HL-60/S4 (cell line): Measurements from ENCODE around the gene PSPN.
"Not testable (repeated sequence)": the region's sequence is repeated elsewhere in the genome, so short reads cannot be mapped to it uniquely, and the experiment has no call there.

Source experiments
- in situ Hi-C: fragments of 300-500 bp; cut with MboI; formaldehyde crosslinking; loops from 2 replicates; pipeline ENCODE4 v1.14.3; 2022; ENCODE audit warnings: low sequenced_read_pairs

PSPN gene

DNA sequence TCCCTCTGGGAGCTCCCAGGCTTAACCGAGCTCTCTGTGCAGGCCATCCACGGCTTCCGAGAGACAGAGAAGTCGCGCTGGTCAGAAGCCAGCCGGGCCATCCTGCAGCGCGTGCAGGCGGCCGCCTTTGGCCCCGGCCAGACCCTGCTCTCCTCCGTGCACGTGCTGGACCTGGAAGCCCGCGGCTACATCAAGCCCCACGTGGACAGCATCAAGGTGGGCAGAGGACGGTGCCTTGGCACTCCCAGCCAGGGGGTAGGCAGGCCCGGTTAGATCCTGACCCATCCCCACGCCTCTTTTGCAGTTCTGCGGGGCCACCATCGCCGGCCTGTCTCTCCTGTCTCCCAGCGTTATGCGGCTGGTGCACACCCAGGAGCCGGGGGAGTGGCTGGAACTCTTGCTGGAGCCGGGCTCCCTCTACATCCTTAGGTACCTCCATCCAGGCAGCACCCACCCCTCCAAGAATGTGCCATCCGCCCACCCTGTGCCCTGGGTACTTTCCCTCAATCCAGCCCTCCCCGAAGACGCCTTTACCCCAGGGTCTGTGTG, 1.5 kb downstream of the PSPN start:
- in situ Hi-C loops = no loop called here

DNA sequence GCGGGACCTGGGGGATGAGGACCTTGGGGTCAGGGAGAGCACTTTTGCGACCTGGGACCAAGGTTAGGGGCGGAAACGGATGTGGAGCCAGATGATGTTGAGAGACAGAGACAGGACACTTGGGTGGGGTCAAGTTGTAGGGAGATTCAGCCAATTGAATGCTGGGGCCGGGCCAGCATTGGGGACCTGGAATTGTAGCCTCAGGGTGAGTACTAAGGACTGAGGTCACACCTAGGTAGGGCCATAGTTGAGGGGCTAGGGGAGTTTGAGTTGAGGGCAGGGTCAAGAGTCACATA, 2.0 kb downstream of the PSPN start:
- in situ Hi-C loops = no loop called here

DNA sequence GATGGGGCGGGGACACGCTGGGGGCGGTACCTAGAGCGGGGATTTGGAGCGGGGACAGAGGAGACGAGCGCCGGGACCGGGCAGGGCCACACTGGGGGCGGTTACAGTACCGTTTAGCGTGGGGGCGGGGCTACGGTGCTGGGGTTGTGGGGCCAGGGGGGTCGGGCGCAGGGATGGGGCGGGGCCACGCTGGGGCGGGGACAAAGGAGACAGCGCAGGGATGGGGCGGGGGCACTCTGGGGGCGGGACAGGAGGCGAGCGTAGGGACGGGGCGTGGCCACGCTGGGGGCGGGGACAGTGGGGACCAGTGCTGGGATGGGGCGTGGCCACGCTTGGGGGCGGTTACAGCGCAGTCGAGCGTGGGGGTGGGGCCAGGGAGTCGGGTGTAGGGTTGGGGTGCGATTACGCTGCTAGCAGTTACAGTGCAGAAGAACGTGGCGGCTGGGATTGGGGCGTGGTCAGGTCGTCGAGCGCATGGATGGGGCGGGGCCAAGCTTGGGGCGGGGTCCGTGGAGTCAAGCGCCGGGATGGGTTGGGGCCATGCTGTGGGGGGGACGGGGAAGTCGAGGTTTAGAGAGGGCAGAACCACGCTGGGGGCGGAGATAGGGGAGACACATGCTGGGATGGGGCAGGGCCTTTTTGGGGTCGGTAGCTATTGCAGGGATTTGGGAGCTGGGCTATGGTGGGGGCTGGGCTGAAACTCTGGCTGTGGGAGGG, 2.5 kb downstream of the PSPN start:
- in situ Hi-C loops = no loop called here

DNA sequence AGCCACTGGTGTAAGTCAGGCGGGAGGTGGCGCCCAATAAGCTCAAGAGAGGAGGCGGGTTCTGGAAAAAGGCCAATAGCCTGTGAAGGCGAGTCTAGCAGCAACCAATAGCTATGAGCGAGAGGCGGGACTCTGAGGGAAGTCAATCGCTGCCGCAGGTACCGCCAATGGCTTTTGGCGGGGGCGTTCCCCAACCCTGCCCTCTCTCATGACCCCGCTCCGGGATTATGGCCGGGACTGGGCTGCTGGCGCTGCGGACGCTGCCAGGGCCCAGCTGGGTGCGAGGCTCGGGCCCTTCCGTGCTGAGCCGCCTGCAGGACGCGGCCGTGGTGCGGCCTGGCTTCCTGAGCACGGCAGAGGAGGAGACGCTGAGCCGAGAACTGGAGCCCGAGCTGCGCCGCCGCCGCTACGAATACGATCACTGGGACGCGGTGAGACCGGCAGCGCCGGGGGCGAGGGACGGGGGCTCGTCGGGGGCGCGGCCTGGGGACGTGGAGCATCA, 3.1 kb downstream of the PSPN start, which contains the start of gene ALKBH7:
Gene ALKBH7 (plus strand): TSS at position 201 of the 502 bp plus-strand sequence. CDS start 27 bp downstream, at position 228.
- in situ Hi-C loops = no loop called here

DNA sequence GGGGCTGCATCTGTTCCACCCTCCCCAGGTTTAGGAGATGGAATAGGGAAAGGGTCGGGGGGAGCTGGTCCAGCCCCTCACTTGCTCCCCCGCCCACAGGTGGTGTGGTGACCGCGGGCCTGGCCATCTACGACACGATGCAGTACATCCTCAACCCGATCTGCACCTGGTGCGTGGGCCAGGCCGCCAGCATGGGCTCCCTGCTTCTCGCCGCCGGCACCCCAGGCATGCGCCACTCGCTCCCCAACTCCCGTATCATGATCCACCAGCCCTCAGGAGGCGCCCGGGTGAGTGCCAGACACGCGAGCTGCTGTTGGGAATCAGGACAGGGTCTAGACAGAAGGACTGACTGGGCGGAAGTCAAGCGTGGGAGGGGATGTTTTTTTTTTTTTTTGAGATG, 11.4 kb downstream of the PSPN start:
- in situ Hi-C loops = no loop called here

DNA sequence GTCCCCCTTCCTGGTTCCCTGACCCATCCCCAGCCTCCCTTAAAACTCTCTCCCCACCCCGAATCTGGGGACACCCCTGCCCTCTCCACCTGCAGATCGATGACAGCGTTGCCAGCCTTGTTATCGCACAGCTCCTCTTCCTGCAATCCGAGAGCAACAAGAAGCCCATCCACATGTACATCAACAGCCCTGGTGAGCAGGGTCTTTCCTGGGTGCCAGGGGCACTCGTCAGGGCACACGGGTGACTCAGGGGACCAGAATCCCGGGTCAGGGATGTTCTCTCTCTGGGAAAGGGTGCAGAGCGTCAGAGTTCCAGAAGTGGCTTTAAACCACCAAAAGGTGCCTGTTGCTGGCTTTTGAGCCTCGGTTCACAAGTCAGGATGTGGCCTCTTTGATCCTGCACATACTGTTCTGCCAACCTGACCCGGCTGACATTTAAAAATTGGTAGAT, 13.4 kb downstream of the PSPN start:
- in situ Hi-C loops = no loop called here

DNA sequence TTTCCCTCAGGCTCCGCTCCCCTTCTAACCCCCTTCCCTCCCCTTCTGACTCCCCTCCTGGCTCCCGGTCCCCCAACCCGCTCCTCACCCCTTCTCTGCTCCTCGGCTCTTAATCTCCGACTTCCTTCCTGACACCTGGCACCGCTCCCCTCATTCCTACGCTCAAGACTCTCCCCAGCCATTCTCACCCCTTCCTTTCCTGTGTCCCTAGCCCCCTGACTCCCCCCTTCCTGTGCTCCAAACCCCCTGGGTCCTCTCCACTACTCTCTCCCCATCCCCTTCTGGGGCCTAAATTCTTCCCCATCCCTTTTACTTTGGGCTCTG, 13.7 kb downstream of the PSPN start:
- in situ Hi-C loops = no loop called here

DNA sequence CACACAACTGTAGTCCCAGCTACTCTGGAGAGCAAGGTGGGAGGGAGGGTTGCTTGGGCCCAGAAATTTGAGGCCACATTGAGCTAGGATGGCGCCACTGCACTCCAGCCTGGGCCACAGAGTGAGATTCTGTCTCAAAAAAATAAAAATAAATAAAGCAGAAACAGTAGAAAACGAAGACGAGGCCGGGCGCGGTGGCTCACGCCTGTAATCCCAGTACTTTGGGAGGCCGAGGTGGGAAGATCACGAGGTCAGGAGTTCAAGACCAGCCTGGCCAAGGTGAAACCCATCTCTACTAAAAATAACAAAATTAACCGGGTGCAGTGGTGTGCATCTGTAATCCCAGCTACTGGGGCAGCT, 14.9 kb downstream of the PSPN start:
- in situ Hi-C loops = not testable (repeated sequence)

DNA sequence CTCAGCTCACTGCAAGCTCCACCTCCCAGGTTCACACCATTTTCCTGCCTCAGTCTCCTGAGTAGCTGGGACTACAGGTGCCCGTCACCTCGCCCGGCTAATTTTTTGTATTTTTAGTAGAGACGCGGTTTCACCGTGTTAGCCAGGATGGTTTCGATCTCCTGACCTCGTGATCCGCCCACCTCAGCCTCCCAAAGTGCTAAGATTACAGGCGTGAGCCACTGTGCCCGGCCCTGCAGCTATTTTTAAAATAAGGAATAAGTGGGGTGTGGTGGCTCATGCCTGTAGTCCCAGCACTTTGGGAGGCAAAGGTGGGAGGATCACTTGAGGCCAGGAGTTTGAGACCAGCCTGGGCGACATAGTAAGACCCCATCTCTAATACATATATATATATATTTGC, 15.3 kb downstream of the PSPN start:
- in situ Hi-C loops = not testable (repeated sequence)

DNA sequence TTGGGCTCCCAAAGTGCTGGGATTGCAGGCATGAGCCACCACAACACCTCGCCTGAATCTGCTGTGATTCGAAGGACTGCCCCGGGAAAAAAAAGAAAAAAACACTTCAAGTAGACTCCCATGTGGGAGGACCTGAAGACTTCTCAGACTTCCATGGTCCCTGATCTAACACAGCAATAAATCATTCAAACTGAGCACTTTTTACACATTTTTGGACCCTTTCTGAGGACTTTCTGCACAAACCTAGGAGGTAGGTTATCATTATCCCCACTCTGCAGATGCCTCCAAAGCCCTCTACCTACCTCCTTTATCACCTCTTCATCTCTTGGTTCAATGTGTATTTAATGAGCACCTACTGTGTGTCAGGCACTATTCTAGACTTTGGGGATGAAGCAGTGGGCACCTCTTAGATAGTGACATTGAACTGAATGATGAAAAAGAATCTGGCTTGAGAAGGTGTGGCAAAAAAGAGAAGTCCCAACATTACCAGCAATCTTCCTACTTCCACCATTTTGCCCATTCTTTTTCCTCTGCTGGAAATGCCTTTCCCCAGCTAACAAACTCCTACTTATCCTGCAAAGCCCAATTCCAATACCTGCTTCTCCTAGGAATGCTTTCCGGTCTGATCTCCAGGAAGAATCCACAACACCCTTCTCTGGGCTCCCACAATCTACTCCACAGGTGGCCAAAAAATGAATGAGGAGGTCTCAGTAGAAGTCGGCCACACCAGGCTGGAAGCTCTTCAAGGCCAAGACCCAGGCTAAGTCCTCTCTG, 16.0 kb downstream of the PSPN start:
- in situ Hi-C loops = no loop called here

DNA sequence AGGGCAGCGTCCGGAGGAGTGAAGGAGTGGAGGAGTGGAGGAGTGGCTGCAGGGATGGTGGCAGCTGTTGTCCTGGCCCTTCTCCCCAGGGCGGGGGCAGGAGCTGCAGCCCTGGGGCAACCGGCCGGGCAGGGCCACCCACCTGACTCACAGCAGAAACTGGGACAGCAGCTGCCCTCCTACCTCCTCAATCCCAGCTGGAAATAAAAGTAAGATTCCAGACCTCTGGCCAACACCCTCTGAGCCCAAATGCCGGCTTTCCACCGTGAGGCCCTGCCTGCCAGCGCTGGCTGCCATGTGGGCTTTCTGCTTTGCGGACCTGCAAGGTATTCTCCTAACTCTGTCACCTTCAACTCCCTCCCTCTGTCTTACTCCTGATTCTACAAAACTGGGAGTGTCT, 17.7 kb downstream of the PSPN start:
- in situ Hi-C loops = no loop called here

DNA sequence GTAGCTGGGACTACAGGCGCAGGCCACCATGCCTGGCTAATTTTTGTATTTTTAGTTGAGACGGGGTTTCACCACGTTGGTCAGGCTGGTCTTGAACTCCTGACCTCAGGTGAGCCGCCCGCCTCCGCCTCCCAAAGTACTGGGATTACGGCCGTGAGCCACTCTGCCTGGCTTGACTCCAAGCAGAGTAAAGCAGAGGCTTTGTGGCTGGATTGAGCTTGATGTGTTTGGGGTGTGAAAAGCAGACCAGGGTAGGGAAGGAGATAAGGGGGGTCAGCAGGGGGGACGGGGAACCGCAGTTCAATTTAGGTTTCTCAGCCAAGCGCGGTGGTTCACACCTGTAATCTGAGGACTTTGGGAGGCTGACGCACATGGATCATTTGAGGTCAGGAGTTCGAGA, 18.6 kb downstream of the PSPN start:
- in situ Hi-C loops = no loop called here

DNA sequence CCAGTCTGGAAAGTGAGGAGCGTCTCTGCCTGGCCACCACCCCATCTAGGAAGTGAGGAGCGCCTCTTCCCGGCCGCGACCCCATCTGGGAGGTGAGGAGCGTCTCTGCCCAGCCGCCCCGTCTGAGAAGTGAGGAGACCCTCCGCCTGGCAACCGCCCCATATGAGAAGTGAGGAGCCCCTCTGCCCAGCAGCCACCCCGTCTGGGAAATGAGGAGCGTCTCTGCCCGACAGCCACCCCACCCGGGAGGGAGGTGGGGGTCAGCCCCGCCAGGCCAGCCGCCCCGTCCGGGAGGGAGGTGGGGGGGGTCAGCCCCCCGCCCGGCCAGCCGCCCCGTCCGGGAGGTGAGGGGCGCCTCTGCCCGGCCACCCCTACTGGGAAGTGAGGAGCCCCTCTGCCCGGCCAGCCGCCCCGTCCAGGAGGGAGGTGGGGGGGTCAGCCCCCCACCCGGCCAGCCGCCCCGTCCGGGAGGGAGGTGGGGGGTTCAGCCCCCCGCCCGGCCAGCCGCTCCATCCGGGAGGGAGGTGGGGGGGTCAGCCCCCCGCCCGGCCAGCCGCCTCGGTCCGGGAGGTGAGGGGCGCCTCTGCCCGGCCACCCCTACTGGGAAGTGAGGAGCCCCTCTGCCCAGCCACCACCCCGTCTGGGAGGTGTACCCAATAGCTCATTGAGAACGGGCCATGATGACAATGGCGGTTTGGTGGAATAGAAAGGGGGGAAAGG, 20.3 kb downstream of the PSPN start:
- in situ Hi-C loops = not testable (repeated sequence)

DNA sequence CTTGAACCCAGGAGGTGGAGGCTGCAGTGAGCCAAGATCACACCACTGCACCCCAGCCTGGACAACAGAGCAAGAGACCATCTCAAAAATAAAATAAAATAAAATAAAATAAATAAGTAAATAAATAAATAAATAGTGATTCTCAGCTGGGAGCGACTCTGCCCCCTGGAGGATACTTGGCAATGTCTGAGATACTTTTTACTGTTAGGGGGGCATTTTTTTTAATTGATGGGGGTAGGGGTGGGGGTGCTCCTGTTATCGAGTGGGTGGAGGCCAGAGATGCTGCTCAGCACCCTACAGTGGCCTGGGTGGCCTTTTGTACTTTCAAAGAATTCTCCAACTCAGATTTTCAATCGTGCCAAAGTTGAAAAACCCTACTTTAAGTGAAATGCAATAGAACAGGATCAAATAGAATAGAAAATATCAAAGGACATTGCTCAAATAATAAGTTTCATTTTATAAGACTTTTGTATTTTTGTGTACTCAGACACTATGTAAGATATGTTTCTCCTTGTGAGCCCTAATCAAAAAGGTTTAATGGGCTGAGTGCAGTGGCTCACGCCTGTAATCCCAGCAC, 21.5 kb downstream of the PSPN start:
- in situ Hi-C loops = no loop called here

DNA sequence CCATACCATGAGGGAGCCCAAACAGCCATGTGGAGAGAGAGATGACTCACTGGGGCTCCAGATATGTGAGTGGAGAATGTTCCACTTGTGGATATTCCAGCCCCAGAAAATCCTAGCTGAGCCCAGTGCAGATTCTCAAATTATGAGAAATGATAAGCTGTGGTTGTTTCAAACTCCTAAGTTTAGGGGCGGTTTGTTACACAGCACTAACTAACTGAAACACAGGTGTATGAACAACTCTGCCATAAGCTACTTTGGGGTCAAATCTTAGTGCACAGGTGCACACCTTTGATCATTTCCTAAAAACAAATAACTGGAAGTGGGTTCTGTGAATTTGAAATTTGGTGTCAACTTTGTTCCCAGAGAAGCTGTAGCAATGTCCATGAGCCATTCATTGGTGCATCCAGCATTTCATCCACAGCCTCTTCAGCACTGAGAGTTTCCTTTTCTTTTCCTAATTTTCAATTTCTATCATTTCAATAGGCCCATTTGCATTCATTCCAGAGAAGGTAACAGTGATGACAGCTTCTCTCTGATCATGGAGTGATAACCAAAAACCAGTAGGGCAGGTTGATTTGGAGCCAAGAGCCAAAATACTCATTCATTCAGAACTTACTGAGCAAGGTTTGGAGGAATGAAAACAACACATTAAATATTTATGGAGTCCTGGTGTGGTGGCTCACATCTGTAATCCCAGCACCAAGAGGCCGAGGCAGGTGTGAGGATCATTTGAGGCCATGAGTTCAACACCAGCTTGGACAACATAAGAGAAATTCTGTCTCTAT, 23.2 kb downstream of the PSPN start:
- in situ Hi-C loops = no loop called here

DNA sequence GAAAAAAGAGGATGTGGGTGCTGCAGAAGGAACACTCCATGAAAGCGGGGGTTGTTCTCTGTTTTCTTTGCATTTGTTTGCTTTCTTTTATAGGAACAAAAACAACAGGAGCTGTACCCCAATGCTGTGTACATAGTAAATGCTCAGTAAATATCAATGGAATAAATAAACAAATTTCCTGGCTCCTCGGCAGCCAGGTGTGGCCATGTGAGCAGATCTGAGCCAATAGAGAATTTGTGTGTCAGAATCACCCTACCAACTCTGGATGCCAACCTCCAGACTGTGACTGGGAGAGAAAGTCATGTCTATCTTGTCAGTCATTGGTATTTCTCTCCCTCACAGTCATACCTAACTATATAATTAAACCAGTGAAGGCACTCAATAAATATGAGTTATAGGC, 25.0 kb downstream of the PSPN start:
- in situ Hi-C loops = no loop called here

DNA sequence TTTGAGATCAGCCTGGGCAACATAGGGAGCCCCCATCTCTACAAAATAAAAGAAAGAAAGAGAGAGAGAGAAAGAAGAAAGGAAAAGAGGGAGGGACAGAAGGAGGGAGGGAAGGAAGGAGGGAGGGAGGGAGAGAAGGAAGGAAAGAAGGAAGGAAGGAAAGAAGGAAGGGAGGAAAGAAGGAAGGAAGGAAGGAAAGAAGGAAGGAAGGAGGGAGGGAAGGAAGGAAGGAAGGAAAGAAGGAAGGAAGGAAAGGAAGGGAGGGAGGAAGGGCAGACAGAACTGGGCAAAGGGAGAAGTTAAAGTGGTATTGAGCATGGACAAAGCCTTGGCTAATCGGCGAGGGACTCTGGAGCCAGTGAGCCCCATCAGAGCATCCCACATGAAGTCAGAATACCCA, 26.5 kb downstream of the PSPN start:
- in situ Hi-C loops = not testable (repeated sequence)

DNA sequence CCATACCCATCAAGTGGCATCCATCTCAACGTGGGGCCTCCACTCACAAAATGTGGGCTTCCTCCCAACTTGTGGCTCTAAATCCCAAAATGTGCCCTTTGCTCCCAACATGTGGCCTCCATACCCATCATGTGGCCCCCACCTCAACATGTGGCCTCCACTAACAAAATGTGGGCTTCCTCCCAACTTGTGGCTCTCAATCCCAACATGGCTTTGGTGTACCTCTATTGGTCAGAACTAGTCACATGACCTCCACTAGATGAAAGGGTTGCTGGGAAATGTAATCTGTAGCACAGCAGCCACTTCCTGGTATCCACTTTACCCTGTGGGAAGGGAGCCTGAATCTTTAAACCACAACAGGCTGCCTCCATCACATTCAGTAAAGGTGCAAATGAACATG, 32.3 kb downstream of the PSPN start:
- in situ Hi-C loops = no loop called here

DNA sequence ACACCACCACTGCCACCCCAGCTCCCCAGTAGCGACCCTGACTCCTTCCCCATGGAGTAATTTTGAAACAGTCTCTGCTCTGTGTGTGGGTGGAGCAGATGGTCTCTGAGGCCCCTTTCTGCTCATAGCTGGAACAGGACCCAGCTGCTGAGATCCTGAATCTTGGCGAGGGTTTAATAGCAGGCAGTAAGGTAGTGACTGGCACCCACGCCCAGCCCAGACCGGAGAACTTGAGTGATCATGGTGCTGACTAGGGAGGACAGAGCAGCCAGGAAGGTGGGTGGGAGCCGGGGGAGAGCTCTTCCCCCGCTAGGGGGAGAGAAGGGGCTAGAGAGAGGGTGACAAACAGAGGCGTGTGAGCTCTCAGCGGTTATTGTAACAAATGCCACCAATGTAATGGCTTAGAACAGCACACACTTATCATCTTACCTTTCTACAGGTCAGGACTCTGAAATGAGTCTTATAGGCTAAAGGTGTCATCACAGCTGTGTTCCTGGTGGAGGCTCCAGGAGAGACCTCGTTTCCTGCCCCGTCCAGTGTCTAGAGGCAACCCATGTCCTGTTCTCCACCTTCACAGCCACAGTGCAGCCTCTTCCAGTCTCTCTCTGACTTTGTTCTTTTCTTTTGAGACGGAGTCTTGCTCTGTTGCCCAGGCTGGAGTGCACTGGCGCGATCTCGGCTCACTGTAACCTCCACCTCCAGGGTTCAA, 35.1 kb downstream of the PSPN start:
- in situ Hi-C loops = no loop called here
